ENCODE measurements around the gene USP24.
"Not testable (repeated sequence)": the region's sequence is repeated elsewhere in the genome, so short reads cannot be mapped to it uniquely, and the experiment has no call there.

USP24 gene

DNA sequence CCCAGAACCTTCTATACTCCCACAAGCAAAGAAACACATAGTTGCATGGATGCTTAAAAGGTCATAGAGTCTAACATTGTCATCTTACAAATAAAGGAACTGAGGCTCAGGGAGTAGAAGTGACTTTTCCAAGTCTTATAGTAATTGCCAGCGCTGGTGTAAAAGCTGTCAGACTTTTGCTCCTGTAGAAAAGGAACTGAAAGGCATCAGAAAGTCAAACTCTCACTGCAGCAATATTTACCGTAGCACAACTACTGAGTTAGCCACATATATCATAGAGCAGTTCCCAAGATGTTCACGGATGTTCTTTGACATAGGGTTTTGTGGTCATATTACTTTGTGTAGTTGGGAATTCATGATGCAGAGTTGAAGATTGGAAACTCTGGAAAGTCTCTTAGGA lies 16.6 kb upstream of the USP24 start:
- DNase-seq: no peak

- no peak for DNase-seq
Measured at GRCh38 chr1:55230659-55231058, 15.5 kb upstream of the USP24 start.

DNA sequence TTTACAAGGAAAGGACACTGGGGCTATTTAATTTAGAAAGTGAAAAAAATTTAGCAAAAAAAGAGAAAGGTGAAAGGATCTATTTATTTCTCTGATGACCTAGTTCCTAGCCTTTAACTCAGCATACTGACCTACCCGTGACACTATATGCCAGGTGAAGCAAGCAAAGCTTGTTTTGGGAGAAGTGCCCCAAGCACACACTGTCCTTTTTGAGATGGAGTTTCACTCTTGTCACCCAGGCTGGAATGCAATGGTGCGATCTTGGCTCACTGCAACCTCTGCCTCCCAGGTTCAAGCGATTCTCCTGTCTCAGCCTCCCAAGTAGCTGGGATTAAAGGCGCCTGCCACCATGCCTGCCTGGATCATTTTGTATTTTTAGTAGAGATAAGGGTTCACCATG lies 14.6 kb upstream of the USP24 start:
- not testable (repeated sequence) for DNase-seq

DNA sequence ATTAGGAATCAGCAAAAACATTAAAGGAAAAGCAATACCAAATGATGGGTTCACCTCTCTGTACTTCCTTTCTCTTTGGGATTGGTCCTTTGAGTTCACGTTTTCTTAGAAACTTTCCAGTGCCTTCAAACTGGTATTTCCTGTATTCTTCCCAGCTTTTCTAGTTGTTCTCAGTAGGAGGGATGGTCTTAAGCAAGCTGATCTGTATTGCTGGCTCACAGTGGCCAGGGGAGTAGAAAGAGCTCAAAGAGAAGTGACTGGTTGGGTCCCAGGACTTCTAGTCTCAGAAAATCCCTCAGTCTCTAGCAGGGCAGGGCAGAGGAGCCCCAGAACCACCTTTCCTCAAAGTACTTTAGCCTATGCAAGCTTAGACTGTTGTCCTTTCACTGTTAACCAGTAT lies 10.1 kb upstream of the USP24 start:
- DNase-seq: no peak

- no peak for DNase-seq
Measured at GRCh38 chr1:55224729-55225128, 9.6 kb upstream of the USP24 start.

- no peak for DNase-seq
Measured at GRCh38 chr1:55222152-55222551, 7.0 kb upstream of the USP24 start.

DNA sequence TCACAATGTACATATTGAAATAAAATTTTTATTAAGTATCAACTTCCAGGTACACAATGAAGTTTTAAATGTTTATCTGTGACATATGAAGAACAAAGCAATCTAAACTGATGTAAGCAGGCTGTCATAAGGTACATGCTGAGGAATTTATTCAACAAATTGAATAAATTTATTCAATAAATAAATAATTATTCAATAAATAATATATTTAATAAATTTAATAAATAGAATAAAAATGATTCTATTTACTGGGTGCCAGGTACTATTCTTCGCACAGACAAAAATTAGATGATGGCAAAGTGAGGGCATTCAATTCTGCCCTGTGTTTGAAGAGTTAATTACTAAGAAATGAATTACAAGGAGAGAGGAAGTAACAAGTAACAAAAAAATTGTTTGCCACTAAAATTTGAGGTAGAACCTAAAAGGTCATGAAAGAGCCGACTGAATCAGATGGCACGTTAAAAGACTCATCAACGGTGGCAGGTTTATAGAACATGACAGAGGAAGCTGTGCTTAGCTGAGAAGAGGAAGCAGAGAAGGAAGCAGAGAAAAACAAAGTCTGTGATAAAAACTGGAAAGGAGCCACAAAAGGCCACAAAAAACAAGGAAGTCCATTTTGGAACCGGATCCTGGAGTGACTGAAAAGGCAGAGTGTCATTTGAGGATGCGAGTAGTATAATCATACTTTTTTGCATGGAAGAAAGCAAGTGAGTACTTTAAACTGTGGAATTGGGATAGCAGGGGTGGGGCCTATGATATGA lies 2.2 kb upstream of the USP24 start:
- DNase-seq: peak; percentile 59

- DNase-seq: no peak
Measured at GRCh38 chr1:55216096-55216495, 932 bp upstream of the USP24 start.

GRCh38 chr1:55214934-55215193 lies 300 bp downstream of the USP24 start:
- no peak for DNase-seq

DNA sequence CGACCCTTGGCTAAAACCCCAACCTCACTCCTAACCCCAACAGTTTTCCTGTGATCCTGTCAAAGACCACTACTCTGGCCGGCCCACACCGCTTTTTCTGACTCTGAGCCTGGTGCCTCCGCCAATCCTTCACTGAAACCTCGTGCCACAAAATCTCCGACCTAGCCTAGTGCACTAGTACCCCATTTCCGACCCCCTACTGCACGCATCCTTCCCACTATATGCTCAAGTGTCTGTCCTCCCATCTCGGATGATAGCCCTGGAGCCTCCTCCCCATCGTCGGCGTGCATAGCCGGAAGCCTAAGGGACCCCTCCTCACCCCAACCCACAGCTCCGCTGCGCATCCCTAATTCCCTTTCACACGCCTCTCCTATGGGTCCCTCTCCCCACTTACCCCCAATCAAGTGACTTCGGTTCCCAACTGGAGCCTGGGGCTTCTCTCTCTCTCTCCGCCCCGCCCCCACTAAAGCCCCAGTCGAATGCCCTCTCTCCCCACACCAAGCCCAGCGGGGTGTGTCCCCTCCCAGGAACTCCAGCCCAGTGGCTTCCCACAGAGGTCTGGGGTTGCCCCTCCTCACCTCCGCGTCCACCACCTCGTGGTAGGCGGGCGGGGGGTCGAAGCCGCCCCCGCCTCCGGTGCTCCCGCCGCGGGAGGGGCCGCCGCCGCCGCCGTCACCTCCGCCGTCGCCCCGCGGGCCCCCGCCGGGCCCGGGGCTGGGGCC lies 791 bp downstream of the USP24 start:
- DNase-seq: peak; percentile 21

DNA sequence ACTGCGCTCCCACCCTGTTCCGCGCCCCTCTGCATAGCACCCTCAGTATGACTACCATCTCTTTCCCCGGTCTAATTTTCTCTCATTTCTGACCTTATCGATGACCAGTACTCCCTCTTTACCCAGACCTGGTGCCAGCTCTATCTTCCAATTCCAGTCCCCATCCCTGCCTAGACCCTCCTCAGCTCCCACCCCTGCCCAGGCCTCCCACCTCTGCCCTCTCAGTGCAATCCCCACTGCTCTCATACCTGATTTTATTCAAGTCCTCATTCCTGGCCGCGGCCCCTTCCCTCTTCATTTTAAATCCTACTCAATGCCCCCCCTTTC lies 1.3 kb downstream of the USP24 start:
- DNase-seq: no peak

GRCh38 chr1:55213151-55213884 lies 1.8 kb downstream of the USP24 start:
- no peak for DNase-seq

DNA sequence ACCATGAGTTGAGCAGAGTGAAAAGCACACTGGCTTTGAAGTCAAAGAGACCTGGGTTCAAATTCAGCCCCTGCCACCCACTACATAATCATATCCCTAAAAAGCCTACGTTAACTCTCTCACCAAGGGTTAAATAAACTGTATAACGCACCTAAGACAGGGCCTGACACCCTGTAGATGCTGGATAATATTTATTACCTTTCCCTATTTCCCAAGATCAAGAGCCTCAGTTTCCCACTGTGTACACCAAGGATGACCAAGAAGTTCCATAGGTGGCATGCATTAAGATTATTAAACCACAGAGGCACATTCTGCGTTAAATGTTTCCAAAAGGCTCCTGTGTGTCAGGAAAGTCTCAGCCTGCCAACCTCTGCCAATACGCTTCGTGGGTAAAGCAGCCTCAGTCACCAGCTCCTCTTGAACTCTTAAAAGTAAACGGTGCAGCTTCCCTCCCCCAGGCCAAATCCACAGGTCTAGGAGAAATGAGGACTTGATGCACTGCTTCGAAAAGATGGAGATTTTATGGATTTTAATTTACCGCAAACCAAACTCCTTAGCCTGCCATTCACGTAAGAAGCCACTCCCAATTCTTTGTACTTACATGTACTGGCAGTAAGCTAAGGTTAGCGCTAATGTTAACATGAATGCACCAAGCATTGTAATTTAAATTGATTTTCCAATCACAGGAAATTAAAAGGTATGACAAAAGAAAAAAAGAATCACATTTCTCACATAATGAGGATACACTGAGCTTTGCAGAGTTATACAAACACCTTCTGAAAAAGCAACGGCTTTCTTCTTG lies 2.6 kb downstream of the USP24 start:
- DNase-seq: no peak

- no peak for DNase-seq
Measured at GRCh38 chr1:55211863-55212262, 3.3 kb downstream of the USP24 start.

DNA sequence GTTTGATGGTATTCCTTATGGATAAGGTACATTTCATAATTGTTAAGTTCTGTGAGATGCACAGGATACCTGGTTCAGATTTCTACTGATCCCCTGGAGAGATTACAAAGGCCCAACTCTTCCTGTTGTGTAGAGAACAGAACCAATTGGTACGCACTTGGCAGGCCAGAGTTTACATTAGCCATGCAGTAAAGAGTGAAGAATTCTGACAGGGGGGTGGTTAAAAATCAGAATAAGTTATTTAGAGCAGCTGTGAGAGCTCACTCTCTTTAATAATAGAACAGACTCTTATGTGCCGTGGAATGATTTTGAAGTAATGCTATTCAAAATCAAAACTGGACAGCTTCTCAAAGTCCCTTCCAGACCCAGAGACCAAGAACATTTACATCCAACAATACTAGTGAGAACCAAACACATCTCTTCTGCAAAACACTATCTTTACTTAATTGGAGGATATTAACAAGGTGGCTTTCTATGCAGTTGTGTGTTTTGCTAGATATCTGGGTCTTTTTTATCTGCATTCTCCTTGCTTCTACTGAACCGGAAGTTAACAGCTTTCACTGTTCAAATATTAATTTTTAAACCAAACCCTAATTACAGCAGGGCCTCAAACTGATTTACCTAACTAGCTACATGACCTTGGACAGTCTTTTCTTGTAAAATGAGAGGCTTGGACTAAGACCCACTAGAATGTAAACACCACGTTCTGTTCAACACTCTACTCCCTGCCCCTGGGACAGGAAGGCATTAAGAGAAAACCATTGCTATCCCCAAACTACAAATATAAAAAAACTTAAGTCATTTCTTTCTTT lies 4.0 kb downstream of the USP24 start:
- DNase-seq: no peak

GRCh38 chr1:55209247-55209646 lies 5.9 kb downstream of the USP24 start:
- no peak for DNase-seq

- no peak for DNase-seq
Measured at GRCh38 chr1:55206210-55206609, 9.0 kb downstream of the USP24 start.

DNA sequence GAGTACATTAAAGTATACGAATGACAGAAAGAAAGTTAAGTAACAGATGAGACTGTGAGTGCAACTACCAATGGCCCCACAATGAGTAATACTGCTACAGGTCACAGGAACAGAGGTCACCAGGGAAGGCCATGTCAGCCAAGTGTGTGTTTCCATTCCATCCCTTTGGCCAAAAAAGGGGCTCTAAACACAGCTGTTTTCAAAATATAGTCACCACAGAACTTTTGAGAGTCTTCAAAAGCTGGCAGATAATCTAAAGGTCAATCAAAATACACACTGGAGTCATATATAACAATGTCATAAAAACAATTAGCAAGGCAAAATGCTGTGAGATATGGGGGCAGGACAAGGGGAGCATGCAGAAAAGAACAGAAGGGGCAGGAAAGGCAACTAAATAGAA lies 10.2 kb downstream of the USP24 start:
- DNase-seq: no peak

DNA sequence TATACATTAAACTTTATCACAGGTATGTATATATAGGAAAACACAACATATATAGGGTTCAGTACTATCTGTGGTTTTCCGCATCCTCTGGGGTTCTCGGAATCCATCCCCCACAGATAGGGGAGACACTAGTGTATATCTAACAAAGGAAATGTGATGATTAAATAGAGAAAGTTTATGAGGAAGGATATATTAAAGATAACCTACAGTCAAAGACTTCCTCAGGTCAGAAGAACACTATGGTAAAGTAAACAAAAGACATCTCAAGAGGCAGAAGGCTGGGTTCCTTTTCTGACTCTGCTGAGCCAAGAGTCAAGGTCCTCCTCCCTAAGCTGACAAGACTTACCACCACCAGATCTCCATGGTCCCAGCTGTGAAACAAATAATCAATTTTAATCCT lies 12.1 kb downstream of the USP24 start:
- no peak for DNase-seq

GRCh38 chr1:55200667-55201066 lies 14.5 kb downstream of the USP24 start:
- DNase-seq: no peak

DNA sequence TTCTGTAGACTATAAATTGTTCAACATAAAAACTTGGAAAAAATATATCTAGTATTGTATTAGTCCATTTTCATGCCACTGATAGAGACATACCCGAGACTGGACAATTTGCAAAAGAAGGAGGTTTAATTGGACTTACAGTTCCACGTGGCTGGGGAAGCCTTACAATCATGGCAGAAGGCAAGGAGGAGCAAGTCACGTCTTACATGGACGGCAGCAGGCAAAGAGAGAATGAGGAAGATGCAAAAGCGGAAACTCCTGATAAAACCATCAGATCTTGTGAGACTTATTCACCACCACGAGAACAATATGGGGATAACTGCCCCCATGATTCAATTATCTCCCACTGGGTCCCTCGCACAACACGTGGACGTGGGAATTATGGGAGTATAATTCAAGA lies 15.4 kb downstream of the USP24 start:
- DNase-seq: not testable (repeated sequence)

DNA sequence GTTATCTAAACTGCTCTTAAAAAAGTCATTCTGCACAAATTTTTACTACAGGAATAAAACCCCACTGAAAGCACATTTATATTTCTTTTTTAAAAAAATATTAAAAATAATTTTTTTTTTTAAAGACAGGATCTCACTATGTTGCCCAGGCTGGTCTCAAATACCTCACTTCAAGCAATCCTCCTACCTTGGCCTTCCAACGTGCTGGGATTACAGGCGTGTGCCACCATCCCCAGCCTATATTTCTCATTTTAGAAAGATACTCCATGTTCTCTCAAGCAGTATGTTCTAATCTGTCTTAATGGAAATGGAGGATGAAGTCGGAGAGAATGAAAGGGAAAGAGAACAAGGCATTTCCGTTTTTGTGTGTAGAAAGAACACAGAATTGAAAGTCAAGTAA lies 17.1 kb downstream of the USP24 start:
- DNase-seq: no peak

DNA sequence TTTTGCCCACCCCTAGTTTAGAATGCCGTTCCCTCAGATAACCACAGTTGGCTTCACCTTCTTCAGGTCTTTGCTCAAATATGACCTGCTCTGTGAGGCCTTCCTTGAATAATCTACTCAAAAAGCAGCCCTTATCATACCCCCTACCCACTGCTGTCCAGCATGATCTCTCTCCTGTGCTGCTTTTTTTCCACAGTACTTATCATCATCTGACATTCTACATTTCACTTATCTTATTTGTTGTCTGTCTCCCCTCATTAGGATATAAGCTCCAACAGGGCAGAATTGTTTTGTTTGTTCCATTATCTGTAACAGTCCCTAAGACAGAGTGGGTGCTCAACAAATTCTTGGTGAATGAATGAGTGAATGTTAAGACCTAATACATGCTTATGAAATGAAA lies 18.1 kb downstream of the USP24 start:
- no peak for DNase-seq

All from central memory CD4-positive, alpha-beta T cell (primary cell).